Esophagus muscularis mucosa (tissue), 4 donors: Measurements from ENCODE around the gene F12. TPM values are rescaled to one million over a fixed set of nuclear protein-coding genes. Genes with fewer than 3 reads are reported as not detected.

Experiments
- DNase-seq: peaks from one replicate; pipeline ENCODE4 v3.0.0-alpha.2; 2017; ENCODE audit errors: extremely low spot score
- H3K27ac ChIP-seq, 4 donors: fragments of 200-600 bp; sonication (generic); replicated peaks in 1 of 4; 1 replicate in 3 of 4; 2 replicates in 1 of 4; pipeline ENCODE4 v1.5.1; 2016 to 2019; ENCODE audit warnings: mild to moderate bottlenecking in 1 of 4
- H3K27me3 ChIP-seq, 4 donors: fragments of 200-600 bp; sonication (generic); one replicate each; pipeline versions ENCODE4 v1.5.1 to v1.6.0; 2016 to 2019
- H3K36me3 ChIP-seq, 4 donors: fragments of 200-600 bp; sonication (generic); one replicate each; pipeline ENCODE4 v1.5.1; 2016 to 2019
- H3K4me1 ChIP-seq, 4 donors: fragments of 200-600 bp; sonication (generic); one replicate each; pipeline ENCODE4 v1.5.1; 2016 to 2019
- H3K4me3 ChIP-seq, 4 donors: fragments of 200-600 bp; sonication (generic); 1 replicate in 2 of 4; 2 replicates in 2 of 4; pipeline ENCODE4 v1.5.1; 2016 to 2019; ENCODE audit warnings: mild to moderate bottlenecking in 4 of 4, moderate library complexity in 1 of 4
- H3K9me3 ChIP-seq, 4 donors: fragments of 200-600 bp; sonication (generic); 1 replicate in 3 of 4; 2 replicates in 1 of 4; pipeline ENCODE4 v1.5.1; 2016 to 2019
- CTCF ChIP-seq, 3 experiments: fragments of 200-600 bp in 2 of 3; fragments of 450-650 bp in 1 of 3; sonication (generic) in 2 of 3; IDR thresholded peaks; one replicate each; pipeline ENCODE4 v1.5.1; 2017 to 2019; ENCODE audit warnings: antibody characterized with exemption in 3 of 3, mild to moderate bottlenecking in 2 of 3, moderate library complexity in 1 of 3
- EP300 ChIP-seq: sonication (generic); formaldehyde crosslinking; IDR thresholded peaks from one replicate; pipeline ENCODE4 v1.6.1; 2017; ENCODE audit warnings: antibody characterized with exemption
- POLR2A ChIP-seq: fragments of 450-650 bp; IDR thresholded peaks from one replicate; pipeline ENCODE4 v1.6.1; 2017; ENCODE audit warnings: antibody characterized with exemption, moderate library complexity, mild to moderate bottlenecking, low read depth
- POLR2AphosphoS5 ChIP-seq, 2 donors: sonication (generic); formaldehyde crosslinking; IDR thresholded peaks; one replicate each; pipeline ENCODE4 v1.6.1; 2017; ENCODE audit warnings: antibody characterized with exemption in 2 of 2
- WGBS: methylation state at CpG from one replicate; pipeline ENCODE4 v1.1.5; 2018; 5-methylcytosine and 5-hydroxymethylcytosine counted together
- intact Hi-C: fragments of 100-400 bp; cut with DNase I; formaldehyde crosslinking; loops from one replicate; pipeline ENCODE4 v1.15.1; 2023
- total RNA-seq, 4 donors: library from RNA; depleted of rRNA; stranded (reverse); fragments of >200 nt; gene quantifications; one replicate each; pipeline versions ENCODE4 v1.1.0 to v1.2.1, GENCODE V29; 2016

F12 gene
- total RNA-seq, 4 donors from 2014 or later, result 0.17 TPM; not detected in 3

GRCh38 chr5:177434437-177434836 is 25.1 kb upstream of the F12 start:
- 81% methylated on average over 7 of the region's 8 CpGs for WGBS
- no peaks in the 10 kb centered on the region for H3K27me3 ChIP-seq
- DNase-seq, result no peak
- no peaks in the 10 kb centered on the region for H3K9me3 ChIP-seq
- no peak overlapping the region for H3K27ac ChIP-seq
- peaks cover 46 to 97% (median 85%) of the 10 kb centered on the region in 4 donors for H3K36me3 ChIP-seq
- intact Hi-C loops, result no loop called here
- H3K4me1 ChIP-seq, result peaks cover 20 to 33% (median 29%) of the 10 kb centered on the region in 4 donors
- no peak for TF ChIP-seq POLR2A
- TF ChIP-seq EP300, result no peak
- no peak for TF ChIP-seq CTCF (IDR thresholded peaks at IDR 0.05)
- TF ChIP-seq POLR2AphosphoS5 (IDR thresholded peaks at IDR 0.05), result no peak
- no peak overlapping the region for H3K4me3 ChIP-seq

DNA sequence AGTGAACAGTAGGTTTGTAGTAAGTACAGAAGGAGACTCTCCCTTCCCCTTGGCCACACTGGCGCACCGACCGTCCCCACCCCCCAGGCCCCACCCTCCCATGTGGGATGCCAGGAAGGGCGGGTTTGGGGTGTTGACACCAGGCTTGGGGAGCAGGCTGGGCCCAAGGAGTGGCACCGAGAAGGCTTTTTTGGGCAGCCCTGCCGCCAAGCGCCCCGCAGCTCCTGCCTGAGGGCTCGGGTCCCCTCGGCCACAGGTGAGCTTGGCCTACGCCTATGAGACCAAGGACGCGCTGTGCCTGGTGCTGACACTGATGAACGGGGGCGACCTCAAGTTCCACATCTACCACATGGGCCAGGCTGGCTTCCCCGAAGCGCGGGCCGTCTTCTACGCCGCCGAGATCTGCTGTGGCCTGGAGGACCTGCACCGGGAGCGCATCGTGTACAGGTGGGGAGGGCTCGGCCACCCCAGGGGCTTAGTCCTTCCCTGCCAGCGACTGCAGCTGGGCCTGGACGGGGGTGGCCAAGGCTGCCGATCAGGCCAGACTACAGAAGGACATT is 24.4 kb upstream of the F12 start:
- Histone ChIP-seq H3K27ac (no peak overlapping the region), H3K4me1 (peaks cover 24 to 40% (median 36%) of the 10 kb centered on the region in 4 donors), H3K9me3 (no peaks in the 10 kb centered on the region), H3K27me3 (no peaks in the 10 kb centered on the region), H3K4me3 (no peak overlapping the region), H3K36me3 (peaks cover 46 to 92% (median 83%) of the 10 kb centered on the region in 4 donors)
- intact Hi-C loops, result no loop called here
- WGBS, result 92% methylated on average over 23 of the region's 29 CpGs
- TF ChIP-seq CTCF (IDR thresholded peaks at IDR 0.05) (no peak), EP300 (no peak), POLR2AphosphoS5 (IDR thresholded peaks at IDR 0.05) (no peak), POLR2A (no peak)
- DNase-seq, result no peak

DNA sequence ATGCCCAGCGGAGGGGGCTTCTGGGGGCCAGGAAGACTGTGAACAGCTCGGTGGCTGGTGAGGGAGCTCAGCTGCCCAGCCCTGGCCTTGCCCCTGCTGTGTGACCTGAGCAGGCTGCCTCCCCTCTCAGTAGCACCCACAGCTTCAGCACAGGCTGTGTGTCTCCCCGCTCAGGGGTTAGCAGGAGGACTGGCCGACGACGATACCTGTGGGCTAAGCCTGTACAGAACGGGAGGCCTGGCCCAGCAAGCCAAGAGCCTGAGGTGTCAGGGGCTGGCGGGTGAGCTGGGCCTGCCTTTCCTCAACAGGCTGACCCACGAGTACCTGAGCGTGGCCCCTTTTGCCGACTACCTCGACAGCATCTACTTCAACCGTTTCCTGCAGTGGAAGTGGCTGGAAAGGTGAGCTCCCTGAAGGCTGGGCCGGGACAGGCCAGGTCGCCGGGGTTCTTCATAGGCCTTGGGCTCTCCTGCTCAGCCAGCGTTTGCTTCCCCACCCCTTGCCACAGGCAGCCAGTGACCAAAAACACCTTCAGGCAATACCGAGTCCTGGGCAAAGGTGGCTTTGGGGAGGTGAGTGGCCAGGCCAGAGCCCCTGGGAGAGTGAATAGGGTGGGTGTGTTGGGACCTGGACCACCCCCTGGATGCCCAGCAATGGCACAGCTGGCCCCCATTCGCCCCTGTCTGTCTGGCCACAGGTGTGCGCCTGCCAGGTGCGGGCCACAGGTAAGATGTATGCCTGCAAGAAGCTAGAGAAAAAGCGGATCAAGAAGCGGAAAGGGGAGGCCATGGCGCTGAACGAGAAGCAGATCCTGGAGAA is 23.7 kb upstream of the F12 start:
- no peak for TF ChIP-seq EP300
- no peak for TF ChIP-seq POLR2A
- TF ChIP-seq POLR2AphosphoS5 (IDR thresholded peaks at IDR 0.05), result no peak
- TF ChIP-seq CTCF (IDR thresholded peaks at IDR 0.05), result no peak
- 98% methylated on average over 13 of the region's 25 CpGs for WGBS
- no peak overlapping the region for H3K27ac ChIP-seq
- H3K4me3 ChIP-seq, result no peak overlapping the region
- no peaks in the 10 kb centered on the region for H3K9me3 ChIP-seq
- H3K4me1 ChIP-seq, result peaks cover 29 to 47% (median 43%) of the 10 kb centered on the region in 4 donors
- intact Hi-C loops, result no loop called here
- no peaks in the 10 kb centered on the region for H3K27me3 ChIP-seq
- DNase-seq, result no peak
- H3K36me3 ChIP-seq, result peaks cover 46 to 85% (median 77%) of the 10 kb centered on the region in 4 donors

DNA sequence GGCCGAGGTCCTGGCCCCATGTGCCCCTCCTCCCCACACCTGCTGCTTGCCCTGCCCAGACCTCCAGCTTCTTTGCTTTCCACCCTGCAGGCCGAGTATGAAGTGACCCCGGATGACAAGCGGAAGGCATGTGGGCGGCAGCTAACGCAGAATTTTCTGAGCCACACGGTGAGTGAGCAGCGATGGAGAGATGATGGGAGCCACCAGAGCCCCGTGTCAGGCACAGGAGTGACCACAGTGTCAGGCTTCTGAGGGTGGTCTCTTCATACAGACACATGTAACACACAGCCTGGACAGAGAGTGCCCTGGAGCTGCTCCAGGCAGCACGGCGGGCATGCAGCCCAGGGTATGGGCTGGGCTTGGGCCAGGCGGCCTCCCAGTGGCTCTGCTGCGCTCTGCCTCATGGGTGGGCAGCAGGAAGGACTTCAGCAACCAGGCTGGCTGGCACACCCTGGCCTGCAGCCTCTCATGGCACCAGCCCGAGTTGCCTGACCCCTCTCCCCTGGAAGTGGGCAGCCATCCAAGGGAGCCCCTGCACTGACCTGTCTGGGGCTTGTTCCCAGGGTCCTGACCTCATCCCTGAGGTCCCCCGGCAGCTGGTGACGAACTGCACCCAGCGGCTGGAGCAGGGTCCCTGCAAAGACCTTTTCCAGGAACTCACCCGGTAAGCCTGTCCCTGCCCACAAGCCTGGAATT is 22.9 kb upstream of the F12 start:
- Histone ChIP-seq H3K4me3 (no peak overlapping the region), H3K9me3 (no peaks in the 10 kb centered on the region), H3K36me3 (peaks cover 46 to 78% (median 69%) of the 10 kb centered on the region in 4 donors), H3K27me3 (no peaks in the 10 kb centered on the region), H3K4me1 (peaks cover 37 to 55% (median 51%) of the 10 kb centered on the region in 4 donors), H3K27ac (peak overlapping the region in 2 of 4 donors; percentile 21 to 36)
- no peak for DNase-seq
- intact Hi-C loops, result no loop called here
- 67% methylated on average over 13 of the region's 18 CpGs for WGBS
- TF ChIP-seq POLR2A, result no peak
- no peak for TF ChIP-seq CTCF (IDR thresholded peaks at IDR 0.05)
- no peak for TF ChIP-seq EP300
- TF ChIP-seq POLR2AphosphoS5 (IDR thresholded peaks at IDR 0.05), result no peak
